SU-DHL-6 (cell line): Measurements from ENCODE around the gene SLC4A1.

Source experiments
- H2AFZ ChIP-seq: fragments of 200-600 bp; sonication (generic); 2 replicates; pipeline ENCODE4 v1.6.1; 2014; ENCODE audit warnings: low read depth, mild to moderate bottlenecking, moderate library complexity, mixed read lengths, antibody characterized with exemption, low read length; ENCODE audit not compliant: severe bottlenecking
- H3F3A ChIP-seq: fragments of 200-600 bp; shearing (Covaris generic); 2 replicates; pipeline ENCODE4 v1.6.0; 2016; ENCODE audit warnings: antibody characterized with exemption, mild to moderate bottlenecking; ENCODE audit not compliant: insufficient read depth
- H3K27ac ChIP-seq: fragments of 200-600 bp; sonication (generic); 2 replicates; pipeline ENCODE4 v1.5.1; 2016; ENCODE audit warnings: low read depth, mild to moderate bottlenecking, low read length, moderate library complexity, mixed read lengths
- H3K27me3 ChIP-seq: fragments of 200-600 bp; sonication (generic), shearing (Covaris generic); 2 replicates; pipeline ENCODE4 v1.6.0; 2014; ENCODE audit warnings: mild to moderate bottlenecking, low read length
- H3K36me3 ChIP-seq: fragments of 200-600 bp; sonication (generic); 2 replicates; pipeline ENCODE4 v1.6.1; 2014; ENCODE audit warnings: mild to moderate bottlenecking, low read length, mixed read lengths
- H3K4me2 ChIP-seq: fragments of 300-600, 200-600 bp; shearing (Covaris generic), sonication (generic); 2 replicates; pipeline ENCODE4 v1.6.0; 2014; ENCODE audit warnings: low read length, low read depth, mild to moderate bottlenecking; ENCODE audit not compliant: poor library complexity, severe bottlenecking
- H3K4me3 ChIP-seq: fragments of 200-600 bp; sonication (generic); 2 replicates; pipeline ENCODE4 v1.5.1; 2014; ENCODE audit warnings: antibody characterized with exemption, low read length, mild to moderate bottlenecking, mixed read lengths; ENCODE audit not compliant: insufficient read depth, poor library complexity, severe bottlenecking
- H3K79me2 ChIP-seq: fragments of 200-600 bp; sonication (generic); 2 replicates; pipeline ENCODE4 v1.6.1; 2014; ENCODE audit warnings: mild to moderate bottlenecking, low read length, moderate library complexity; ENCODE audit not compliant: insufficient read depth
- H3K9ac ChIP-seq: fragments of 200-600 bp; sonication (generic); 2 replicates; pipeline ENCODE4 v1.7.0; 2014; ENCODE audit warnings: mild to moderate bottlenecking, low read length
- H3K9me2 ChIP-seq: fragments of 200-600 bp; sonication (generic); replicated peaks from 2 replicates; pipeline ENCODE4 v1.6.1; 2014; ENCODE audit warnings: low read length; ENCODE audit not compliant: insufficient read depth
- H3K9me3 ChIP-seq: fragments of 200-600 bp; sonication (generic); 2 replicates; pipeline ENCODE4 v1.6.1; 2014; ENCODE audit warnings: low read length, mixed read lengths; ENCODE audit not compliant: insufficient read depth
- H4K20me1 ChIP-seq: fragments of 200-600 bp; sonication (generic); 2 replicates; pipeline ENCODE4 v1.6.1; 2014; ENCODE audit warnings: low read depth, mild to moderate bottlenecking, antibody characterized with exemption, low read length, moderate library complexity, mixed read lengths
- EZH2phosphoT487 ChIP-seq: fragments of 200-600 bp; sonication (generic), shearing (Covaris generic); conservative IDR thresholded peaks from 2 replicates; pipeline ENCODE4 v1.6.1; 2018; ENCODE audit warnings: mild to moderate bottlenecking, antibody characterized with exemption, low read length, moderate library complexity, mixed read lengths
- TF ChIP-seq, protein P1 (sequence below): fragments of 200-600 bp; sonication (generic); IDR thresholded peaks from one replicate; pipeline ENCODE4 v1.5.1; 2017; ENCODE audit warnings: antibody characterized with exemption, mild to moderate bottlenecking, low read length, moderate library complexity; ENCODE audit not compliant: insufficient read depth, poor library complexity, severe bottlenecking

Gene SLC4A1

DNA sequence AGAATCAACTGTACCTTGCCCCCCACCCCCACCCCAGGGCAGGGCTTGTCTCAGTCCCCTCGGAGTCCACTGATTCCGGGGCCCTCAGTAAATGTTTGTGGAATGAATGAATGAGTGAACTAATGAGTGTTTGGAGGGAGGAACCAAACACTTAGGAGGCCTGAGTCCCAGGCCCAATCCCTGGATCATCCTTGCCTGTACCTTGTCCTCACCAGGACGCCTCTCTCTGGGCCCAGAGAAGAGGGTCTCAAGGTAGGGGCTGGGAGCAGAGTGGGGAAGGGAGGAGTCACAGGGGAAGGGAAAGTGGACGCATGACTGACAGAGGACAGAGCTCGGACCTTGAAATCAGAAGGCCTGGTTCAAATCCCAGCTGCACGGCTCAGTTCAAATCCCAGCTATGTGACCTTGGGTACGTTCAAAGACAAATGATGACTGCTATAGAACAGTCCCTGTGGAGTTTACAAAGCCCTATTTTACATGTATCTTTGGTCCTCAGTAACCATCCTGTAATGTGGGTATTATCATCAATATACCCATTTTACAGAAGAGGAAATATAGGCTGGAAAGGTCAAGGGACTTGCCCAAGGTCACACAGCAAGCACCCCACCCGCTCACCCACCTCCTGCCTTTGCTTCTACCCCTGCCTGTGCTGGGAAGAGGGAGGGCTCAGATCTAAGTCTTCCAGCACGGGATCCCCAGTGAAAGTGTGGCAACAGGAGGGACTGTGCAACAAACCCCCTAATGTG is 18.3 kb downstream of the SLC4A1 start:
- TF ChIP-seq, protein P1, sequence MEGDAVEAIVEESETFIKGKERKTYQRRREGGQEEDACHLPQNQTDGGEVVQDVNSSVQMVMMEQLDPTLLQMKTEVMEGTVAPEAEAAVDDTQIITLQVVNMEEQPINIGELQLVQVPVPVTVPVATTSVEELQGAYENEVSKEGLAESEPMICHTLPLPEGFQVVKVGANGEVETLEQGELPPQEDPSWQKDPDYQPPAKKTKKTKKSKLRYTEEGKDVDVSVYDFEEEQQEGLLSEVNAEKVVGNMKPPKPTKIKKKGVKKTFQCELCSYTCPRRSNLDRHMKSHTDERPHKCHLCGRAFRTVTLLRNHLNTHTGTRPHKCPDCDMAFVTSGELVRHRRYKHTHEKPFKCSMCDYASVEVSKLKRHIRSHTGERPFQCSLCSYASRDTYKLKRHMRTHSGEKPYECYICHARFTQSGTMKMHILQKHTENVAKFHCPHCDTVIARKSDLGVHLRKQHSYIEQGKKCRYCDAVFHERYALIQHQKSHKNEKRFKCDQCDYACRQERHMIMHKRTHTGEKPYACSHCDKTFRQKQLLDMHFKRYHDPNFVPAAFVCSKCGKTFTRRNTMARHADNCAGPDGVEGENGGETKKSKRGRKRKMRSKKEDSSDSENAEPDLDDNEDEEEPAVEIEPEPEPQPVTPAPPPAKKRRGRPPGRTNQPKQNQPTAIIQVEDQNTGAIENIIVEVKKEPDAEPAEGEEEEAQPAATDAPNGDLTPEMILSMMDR = no peak
- Histone ChIP-seq H3K9me3 (no peaks in the 10 kb centered on the region), H3K9ac (no peak overlapping the region), H3K4me3 (no peak overlapping the region), H3K36me3 (no peaks in the 10 kb centered on the region), H4K20me1 (no peaks in the 10 kb centered on the region), H3F3A (no peaks in the 10 kb centered on the region), H3K27me3 (no peaks in the 10 kb centered on the region), H3K27ac (no peak overlapping the region), H3K79me2 (no peaks in the 10 kb centered on the region), H3K9me2 (no peaks in the 10 kb centered on the region), H3K4me2 (no peak overlapping the region), H2AFZ (no peak overlapping the region)

DNA sequence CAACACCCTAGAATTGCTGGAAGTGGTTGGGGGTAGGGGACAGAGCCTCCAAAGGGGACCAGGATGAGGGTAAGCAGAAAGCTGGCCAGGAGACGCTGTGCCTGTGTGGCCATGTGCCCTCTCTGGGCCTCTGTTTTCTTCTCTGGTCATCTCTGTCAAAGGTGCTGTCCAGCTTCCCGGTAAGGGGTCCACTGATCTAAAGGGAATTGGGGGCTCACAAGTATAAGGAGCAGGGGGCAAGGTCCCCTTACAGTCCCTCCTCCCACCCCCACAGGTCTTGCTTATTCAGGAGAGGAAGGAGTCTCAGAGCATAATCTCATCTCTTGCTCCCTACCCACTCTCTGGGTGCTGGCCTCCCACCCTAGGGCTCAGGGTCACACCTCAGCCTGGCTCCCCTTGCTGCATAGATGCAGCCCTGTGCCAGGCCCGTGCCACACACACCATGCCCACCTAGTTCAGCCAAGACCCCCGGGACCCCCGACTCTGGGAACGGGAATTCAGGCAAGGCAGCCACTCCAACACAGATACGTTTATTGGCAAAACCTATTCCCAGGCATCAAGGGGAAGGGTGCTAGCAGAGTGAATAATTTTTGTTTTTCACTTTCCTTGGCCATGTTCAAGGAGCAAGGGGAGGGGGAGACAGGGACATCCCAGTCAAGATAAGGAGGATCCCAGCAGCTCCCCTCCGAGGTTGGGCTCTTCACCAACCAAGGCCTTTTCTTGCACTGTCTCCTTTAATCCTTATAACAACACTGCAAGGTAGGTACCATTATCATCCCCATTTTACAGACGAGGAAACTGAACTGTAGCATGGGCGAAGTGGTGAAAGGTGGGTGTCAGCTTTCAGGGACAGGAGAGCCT is 19.8 kb downstream of the SLC4A1 start:
- H3K9ac ChIP-seq = no peak overlapping the region
- no peak for TF ChIP-seq EZH2phosphoT487
- TF ChIP-seq, protein P1 = no peak
- no peak overlapping the region for H3K4me2 ChIP-seq

DNA sequence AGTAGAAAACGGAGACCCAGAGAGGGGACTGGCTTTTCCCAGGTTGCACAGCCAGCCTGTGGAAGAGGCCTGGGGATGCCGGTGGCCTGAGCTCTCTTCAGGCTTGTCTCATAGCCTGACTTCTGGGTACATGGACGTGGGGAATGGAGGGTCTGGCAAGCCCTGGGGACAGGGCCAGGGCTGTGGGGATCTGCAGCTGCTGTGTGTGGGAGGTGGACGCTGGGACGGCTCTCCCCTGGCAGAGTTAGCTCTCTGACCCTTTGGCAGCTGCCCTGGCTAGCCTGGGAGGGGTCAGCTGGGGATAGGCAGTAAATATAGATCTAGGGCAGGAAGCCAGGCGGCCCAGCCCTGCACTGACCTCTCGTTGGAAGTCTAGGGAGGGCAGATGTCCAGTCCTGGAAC is 20.5 kb downstream of the SLC4A1 start:
- Histone ChIP-seq H3K27ac (no peak overlapping the region), H3K9me3 (no peaks in the 10 kb centered on the region), H4K20me1 (no peaks in the 10 kb centered on the region), H3K4me2 (no peak overlapping the region), H3K27me3 (no peaks in the 10 kb centered on the region), H3K36me3 (no peaks in the 10 kb centered on the region), H3K79me2 (no peaks in the 10 kb centered on the region), H3K9ac (no peak overlapping the region), H3K4me3 (no peak overlapping the region), H3K9me2 (no peaks in the 10 kb centered on the region), H2AFZ (no peak overlapping the region), H3F3A (no peaks in the 10 kb centered on the region)
- no peak for TF ChIP-seq EZH2phosphoT487
- TF ChIP-seq, protein P1 = no peak

More for the DNA sequence above, 19.8 kb downstream of the SLC4A1 start:
- H3F3A ChIP-seq = no peaks in the 10 kb centered on the region
- no peak overlapping the region for H2AFZ ChIP-seq
- no peaks in the 10 kb centered on the region for H3K9me3 ChIP-seq
- no peaks in the 10 kb centered on the region for H3K36me3 ChIP-seq
- H3K27ac ChIP-seq = no peak overlapping the region
- no peaks in the 10 kb centered on the region for H4K20me1 ChIP-seq
- H3K9me2 ChIP-seq = no peaks in the 10 kb centered on the region
- H3K4me3 ChIP-seq = no peak overlapping the region
- H3K27me3 ChIP-seq = no peaks in the 10 kb centered on the region
- H3K79me2 ChIP-seq = no peaks in the 10 kb centered on the region
